ENCODE measurements around the gene SERPINA4.

Gene SERPINA4

DNA sequence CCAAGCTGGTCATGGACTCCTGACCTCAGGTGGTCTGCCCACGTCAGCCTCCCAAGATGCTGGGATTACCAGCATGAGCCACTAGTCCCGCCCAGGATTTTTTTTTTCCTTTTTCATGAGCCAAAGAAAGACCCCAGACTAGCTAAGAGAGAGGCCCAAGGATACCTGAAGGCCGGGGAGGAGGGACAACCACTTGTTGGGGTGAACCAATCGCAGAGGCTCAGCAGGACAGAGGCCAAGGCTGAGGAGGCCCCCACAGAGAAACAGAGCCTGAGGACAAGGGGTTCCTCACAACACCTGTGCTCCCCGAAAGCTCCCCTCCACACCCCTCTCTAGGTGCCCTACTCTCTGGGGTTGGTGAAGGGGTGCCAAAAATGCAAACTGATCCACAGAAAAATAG, 49.9 kb downstream of the SERPINA4 start:
- Histone ChIP-seq H3K4me1 (ENCODE audit: control insufficient read depth in 2 of 2, insufficient read depth in 2 of 2, low read length in 2 of 2) (no peaks in the 10 kb centered on the region), H3K4me3 (ENCODE audit: low read length in 2 of 2) (no peak overlapping the region), H3K27me3 (ENCODE audit: control insufficient read depth in 2 of 2, insufficient read depth in 2 of 2, low read length in 2 of 2) (no peaks in the 10 kb centered on the region), H3K36me3 (ENCODE audit: control insufficient read depth in 2 of 2, insufficient read depth in 2 of 2, low read length in 2 of 2) (no peaks in the 10 kb centered on the region), H3K27ac (ENCODE audit: low read depth in 2 of 2, low read length in 2 of 2) (no peak overlapping the region), H3K9ac (ENCODE audit: low read depth in 1 of 2, low read length in 2 of 2) (no peak overlapping the region), H3K9me3 (ENCODE audit: control insufficient read depth in 2 of 2, low read length in 2 of 2) (no peaks in the 10 kb centered on the region)

DNA sequence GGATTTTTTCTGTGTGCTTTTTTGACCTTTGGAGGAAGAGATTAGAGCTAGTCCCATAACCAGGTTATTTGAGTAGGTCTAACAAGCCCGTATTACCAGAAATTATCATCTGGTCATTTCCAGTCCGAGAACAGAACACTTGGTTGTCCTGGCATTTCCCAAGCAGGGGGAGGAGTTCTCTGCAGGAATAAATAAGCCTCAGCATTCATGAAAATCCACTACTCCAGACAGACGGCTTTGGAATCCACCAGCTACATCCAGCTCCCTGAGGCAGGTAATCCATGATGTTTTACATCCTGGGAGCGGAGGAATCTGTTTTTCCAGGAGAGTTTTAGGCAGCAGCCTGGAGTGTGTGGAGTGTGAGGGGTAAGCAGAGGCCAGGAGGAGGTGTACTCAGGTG, 50.9 kb downstream of the SERPINA4 start, which contains the start of gene SERPINA3:
SERPINA3 (plus strand) TSS at position 218 of the 400 bp plus-strand sequence. CDS start 2,051 bp downstream, outside the sequence.
- no peaks in the 10 kb centered on the region for H3K9me3 ChIP-seq (ENCODE audit: control insufficient read depth in 2 of 2, low read length in 2 of 2)
- H3K36me3 ChIP-seq (ENCODE audit: control insufficient read depth in 2 of 2, insufficient read depth in 2 of 2, low read length in 2 of 2): no peaks in the 10 kb centered on the region
- no peak within 1 kb of the TSS for H3K27ac ChIP-seq (ENCODE audit: low read depth in 2 of 2, low read length in 2 of 2)
- no peaks in the 10 kb centered on the region for H3K27me3 ChIP-seq (ENCODE audit: control insufficient read depth in 2 of 2, insufficient read depth in 2 of 2, low read length in 2 of 2)
- no peak within 1 kb of the TSS for H3K4me3 ChIP-seq (ENCODE audit: low read length in 2 of 2)
- no peak within 1 kb of the TSS for H3K9ac ChIP-seq (ENCODE audit: low read depth in 1 of 2, low read length in 2 of 2)
- H3K4me1 ChIP-seq (ENCODE audit: control insufficient read depth in 2 of 2, insufficient read depth in 2 of 2, low read length in 2 of 2): no peaks in the 10 kb centered on the region

DNA sequence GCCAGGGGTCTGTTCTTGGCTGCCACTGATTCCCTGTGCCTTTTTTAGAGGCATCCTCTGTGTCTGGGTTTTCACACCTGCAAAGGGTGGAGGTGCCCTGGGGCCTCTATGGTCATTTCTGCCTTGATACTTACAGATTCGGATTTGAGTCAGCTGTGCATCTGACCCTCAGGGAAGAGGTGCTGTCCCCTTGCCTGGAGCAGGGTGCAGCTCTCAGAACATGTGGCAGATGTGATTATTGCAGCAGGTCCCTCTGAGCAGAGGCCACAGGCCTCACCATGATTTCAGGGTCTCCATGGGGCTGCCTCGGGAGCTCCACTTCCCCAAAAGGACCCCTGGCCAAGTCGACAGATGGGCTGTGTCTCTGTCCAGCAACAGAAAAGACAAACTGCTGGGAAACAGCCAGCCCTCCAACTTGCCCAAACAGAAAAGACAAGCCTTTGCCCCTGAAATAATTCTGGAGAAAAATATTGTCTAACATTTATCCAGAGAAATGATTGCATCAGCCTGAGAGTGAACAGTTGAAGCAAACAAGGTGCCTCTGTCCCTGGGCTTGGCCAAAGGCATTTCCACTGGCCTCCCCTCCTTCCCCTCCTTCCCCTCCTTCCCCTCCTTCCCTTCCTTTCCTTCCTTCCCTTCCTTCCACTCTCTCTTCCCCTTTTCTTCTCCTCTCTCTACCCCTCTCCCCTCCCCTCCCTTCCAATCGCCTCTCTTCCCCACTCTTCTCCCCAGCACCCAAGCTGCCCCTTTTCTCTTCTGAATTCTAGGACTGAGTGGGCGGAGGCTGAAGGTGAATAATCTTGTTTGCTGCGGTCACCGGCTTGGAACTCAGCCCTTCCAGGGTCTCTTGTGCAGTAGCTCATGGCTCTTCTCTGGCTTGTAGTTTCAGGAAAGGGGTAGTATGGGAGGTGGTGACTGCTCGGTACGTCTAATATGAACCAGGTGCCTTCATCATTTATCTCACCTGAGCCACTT, 51.6 kb downstream of the SERPINA4 start:
- no peak overlapping the region for H3K9ac ChIP-seq (ENCODE audit: low read depth in 1 of 2, low read length in 2 of 2)
- H3K4me1 ChIP-seq (ENCODE audit: control insufficient read depth in 2 of 2, insufficient read depth in 2 of 2, low read length in 2 of 2): no peaks in the 10 kb centered on the region
- H3K36me3 ChIP-seq (ENCODE audit: control insufficient read depth in 2 of 2, insufficient read depth in 2 of 2, low read length in 2 of 2): no peaks in the 10 kb centered on the region
- peaks cover 0 to 4% of the 10 kb centered on the region in 2 donors for H3K9me3 ChIP-seq (ENCODE audit: control insufficient read depth in 2 of 2, low read length in 2 of 2)
- H3K27ac ChIP-seq (ENCODE audit: low read depth in 2 of 2, low read length in 2 of 2): no peak overlapping the region
- no peaks in the 10 kb centered on the region for H3K27me3 ChIP-seq (ENCODE audit: control insufficient read depth in 2 of 2, insufficient read depth in 2 of 2, low read length in 2 of 2)
- H3K4me3 ChIP-seq (ENCODE audit: low read length in 2 of 2): no peak overlapping the region

DNA sequence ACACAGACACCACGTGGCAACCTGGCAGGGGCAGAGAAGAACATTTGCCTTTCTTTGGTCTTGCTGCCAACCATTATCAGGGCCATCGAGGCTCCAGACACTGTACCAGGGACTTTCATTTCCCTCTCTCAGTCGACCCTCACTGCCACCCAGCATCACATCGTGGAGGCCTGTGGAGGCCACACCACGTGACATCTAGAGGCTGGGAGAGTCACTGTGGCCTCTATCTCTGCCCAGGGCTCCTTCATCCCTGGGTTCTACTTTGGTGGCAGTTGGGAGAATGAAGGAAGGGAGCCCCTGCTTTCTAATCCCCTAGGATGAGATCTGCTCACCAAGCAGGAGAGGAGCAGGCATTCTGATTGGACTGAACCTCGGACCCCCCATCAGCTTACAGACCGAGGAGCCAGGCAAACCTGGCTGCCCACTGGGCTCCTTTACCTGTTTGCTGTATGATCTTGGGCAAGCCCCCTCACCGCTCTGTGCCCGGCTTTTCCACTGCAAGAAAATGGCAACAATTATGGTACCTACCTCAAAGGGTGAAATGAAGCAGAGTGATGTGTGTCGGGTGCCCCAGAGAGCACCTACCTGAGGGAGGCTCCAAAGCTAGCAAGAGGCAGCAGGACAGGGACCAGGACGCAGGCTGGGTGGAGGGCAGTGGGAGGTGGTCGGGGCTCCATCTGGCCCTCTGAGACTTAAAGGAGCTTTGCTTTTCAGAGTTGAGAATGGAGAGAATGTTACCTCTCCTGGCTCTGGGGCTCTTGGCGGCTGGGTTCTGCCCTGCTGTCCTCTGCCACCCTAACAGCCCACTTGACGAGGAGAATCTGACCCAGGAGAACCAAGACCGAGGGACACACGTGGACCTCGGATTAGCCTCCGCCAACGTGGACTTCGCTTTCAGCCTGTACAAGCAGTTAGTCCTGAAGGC, 52.7 kb downstream of the SERPINA4 start:
- no peak overlapping the region for H3K4me3 ChIP-seq (ENCODE audit: low read length in 2 of 2)
- H3K27me3 ChIP-seq (ENCODE audit: control insufficient read depth in 2 of 2, insufficient read depth in 2 of 2, low read length in 2 of 2): no peaks in the 10 kb centered on the region
- H3K27ac ChIP-seq (ENCODE audit: low read depth in 2 of 2, low read length in 2 of 2): no peak overlapping the region
- no peak overlapping the region for H3K9ac ChIP-seq (ENCODE audit: low read depth in 1 of 2, low read length in 2 of 2)
- H3K9me3 ChIP-seq (ENCODE audit: control insufficient read depth in 2 of 2, low read length in 2 of 2): peaks cover 0 to 4% of the 10 kb centered on the region in 2 donors
- H3K36me3 ChIP-seq (ENCODE audit: control insufficient read depth in 2 of 2, insufficient read depth in 2 of 2, low read length in 2 of 2): no peaks in the 10 kb centered on the region
- H3K4me1 ChIP-seq (ENCODE audit: control insufficient read depth in 2 of 2, insufficient read depth in 2 of 2, low read length in 2 of 2): no peaks in the 10 kb centered on the region

DNA sequence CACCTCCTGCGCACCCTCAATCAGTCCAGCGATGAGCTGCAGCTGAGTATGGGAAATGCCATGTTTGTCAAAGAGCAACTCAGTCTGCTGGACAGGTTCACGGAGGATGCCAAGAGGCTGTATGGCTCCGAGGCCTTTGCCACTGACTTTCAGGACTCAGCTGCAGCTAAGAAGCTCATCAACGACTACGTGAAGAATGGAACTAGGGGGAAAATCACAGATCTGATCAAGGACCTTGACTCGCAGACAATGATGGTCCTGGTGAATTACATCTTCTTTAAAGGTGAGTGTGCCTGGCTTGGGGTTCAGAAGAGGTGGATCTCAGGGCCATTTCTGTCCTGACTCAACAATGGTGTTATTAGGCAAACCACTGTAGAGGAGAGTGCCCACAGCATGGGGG, 53.6 kb downstream of the SERPINA4 start:
- H3K27me3 ChIP-seq (ENCODE audit: control insufficient read depth in 2 of 2, insufficient read depth in 2 of 2, low read length in 2 of 2): no peaks in the 10 kb centered on the region
- no peak overlapping the region for H3K27ac ChIP-seq (ENCODE audit: low read depth in 2 of 2, low read length in 2 of 2)
- no peaks in the 10 kb centered on the region for H3K36me3 ChIP-seq (ENCODE audit: control insufficient read depth in 2 of 2, insufficient read depth in 2 of 2, low read length in 2 of 2)
- no peak overlapping the region for H3K9ac ChIP-seq (ENCODE audit: low read depth in 1 of 2, low read length in 2 of 2)
- no peaks in the 10 kb centered on the region for H3K4me1 ChIP-seq (ENCODE audit: control insufficient read depth in 2 of 2, insufficient read depth in 2 of 2, low read length in 2 of 2)
- H3K4me3 ChIP-seq (ENCODE audit: low read length in 2 of 2): no peak overlapping the region
- H3K9me3 ChIP-seq (ENCODE audit: control insufficient read depth in 2 of 2, low read length in 2 of 2): peaks cover 0 to 4% of the 10 kb centered on the region in 2 donors

DNA sequence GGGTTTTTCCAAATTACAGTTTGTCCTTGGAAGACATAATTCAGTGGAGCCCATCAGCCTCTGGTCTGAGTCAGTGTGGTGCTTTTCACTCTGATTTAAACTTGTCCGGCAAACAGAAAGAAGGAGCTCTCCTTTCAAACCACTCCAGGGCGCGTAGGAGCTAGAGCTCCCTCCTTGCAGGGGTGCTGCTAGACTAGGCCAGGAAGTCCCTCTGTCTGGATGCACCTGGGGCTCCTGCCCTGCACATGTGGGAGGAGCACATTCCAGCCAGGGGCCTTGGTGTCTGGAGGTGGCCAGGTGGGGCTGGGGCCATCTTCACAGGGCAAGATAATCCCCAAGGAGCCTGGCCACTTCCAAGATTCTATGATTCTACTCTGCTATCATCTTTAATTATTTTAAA, 54.0 kb downstream of the SERPINA4 start:
- no peak overlapping the region for H3K9ac ChIP-seq (ENCODE audit: low read depth in 1 of 2, low read length in 2 of 2)
- H3K4me1 ChIP-seq (ENCODE audit: control insufficient read depth in 2 of 2, insufficient read depth in 2 of 2, low read length in 2 of 2): no peaks in the 10 kb centered on the region
- H3K27ac ChIP-seq (ENCODE audit: low read depth in 2 of 2, low read length in 2 of 2): no peak overlapping the region
- peaks cover 0 to 4% of the 10 kb centered on the region in 2 donors for H3K9me3 ChIP-seq (ENCODE audit: control insufficient read depth in 2 of 2, low read length in 2 of 2)
- no peaks in the 10 kb centered on the region for H3K27me3 ChIP-seq (ENCODE audit: control insufficient read depth in 2 of 2, insufficient read depth in 2 of 2, low read length in 2 of 2)
- H3K4me3 ChIP-seq (ENCODE audit: low read length in 2 of 2): no peak overlapping the region
- no peaks in the 10 kb centered on the region for H3K36me3 ChIP-seq (ENCODE audit: control insufficient read depth in 2 of 2, insufficient read depth in 2 of 2, low read length in 2 of 2)

DNA sequence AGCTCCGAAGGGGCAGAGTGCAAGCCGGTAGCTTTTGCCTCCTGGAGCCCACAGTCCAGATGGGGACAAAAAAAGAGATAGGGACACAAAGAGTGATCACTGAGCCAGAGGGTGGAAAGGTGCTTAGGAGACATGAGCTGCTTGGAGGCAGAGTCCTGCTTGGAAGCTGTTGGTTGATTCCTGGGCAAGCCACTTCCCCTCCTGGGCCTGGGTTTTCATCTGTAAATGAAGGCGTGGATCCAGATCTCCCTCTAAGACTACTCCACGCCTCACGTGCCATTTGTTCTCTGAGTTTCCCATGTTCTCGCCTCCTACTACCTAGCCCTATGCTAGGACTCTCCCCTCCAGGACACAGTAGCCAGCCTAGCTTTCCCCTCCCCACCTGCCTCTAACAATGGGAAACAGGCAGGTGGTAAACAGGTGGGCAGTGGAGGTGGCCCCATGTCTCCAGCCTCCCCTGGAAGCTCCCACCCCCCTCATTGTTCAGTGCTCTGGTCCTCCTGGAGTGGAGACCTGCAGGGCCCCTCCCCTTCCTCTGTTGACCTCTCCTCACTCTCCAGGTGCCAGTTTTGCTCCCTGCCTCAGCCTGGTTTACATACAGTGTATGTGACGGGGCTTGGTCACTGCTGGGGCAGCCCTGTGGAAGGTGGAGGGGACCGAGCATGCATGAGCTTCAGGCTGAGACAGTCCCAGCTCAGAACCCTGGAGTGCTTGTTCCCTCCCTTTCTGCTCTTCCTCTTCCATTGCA, 54.8 kb downstream of the SERPINA4 start:
- Histone ChIP-seq H3K9ac (ENCODE audit: low read depth in 1 of 2, low read length in 2 of 2) (no peak overlapping the region), H3K4me3 (ENCODE audit: low read length in 2 of 2) (no peak overlapping the region), H3K4me1 (ENCODE audit: control insufficient read depth in 2 of 2, insufficient read depth in 2 of 2, low read length in 2 of 2) (no peaks in the 10 kb centered on the region), H3K27ac (ENCODE audit: low read depth in 2 of 2, low read length in 2 of 2) (no peak overlapping the region), H3K27me3 (ENCODE audit: control insufficient read depth in 2 of 2, insufficient read depth in 2 of 2, low read length in 2 of 2) (no peaks in the 10 kb centered on the region), H3K9me3 (ENCODE audit: control insufficient read depth in 2 of 2, low read length in 2 of 2) (peaks cover 0 to 4% of the 10 kb centered on the region in 2 donors), H3K36me3 (ENCODE audit: control insufficient read depth in 2 of 2, insufficient read depth in 2 of 2, low read length in 2 of 2) (no peaks in the 10 kb centered on the region)

DNA sequence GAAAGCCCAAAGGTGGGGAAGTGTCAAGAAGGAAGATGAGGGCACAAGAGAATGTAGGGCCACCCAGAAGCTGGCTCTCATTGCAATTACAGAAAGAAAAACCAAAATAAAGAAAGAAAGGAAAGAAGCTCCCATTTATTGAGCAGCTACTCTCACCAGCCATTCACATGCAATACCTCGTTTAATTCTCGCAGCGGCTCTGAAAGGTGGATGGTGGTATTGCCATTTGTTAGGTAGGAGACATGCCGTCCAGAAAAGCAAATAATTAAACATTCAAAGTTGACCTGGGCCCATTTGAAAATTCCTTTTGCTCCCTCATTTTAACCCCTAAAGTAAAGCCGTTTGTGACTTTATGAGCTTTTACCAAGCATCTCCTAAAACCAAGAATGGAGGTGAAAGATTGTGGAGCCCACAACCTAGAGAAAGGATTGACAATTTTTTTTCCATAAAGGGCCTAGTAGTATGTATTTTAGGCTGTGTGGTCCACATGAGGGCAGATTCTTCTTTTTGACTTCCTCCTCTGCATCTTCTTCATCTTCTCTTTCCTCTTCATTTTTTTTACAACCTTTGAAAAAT, 56.2 kb downstream of the SERPINA4 start:
- H3K9ac ChIP-seq (ENCODE audit: low read depth in 1 of 2, low read length in 2 of 2): no peak overlapping the region
- no peak overlapping the region for H3K27ac ChIP-seq (ENCODE audit: low read depth in 2 of 2, low read length in 2 of 2)
- peaks cover 0 to 4% of the 10 kb centered on the region in 2 donors for H3K9me3 ChIP-seq (ENCODE audit: control insufficient read depth in 2 of 2, low read length in 2 of 2)
- H3K36me3 ChIP-seq (ENCODE audit: control insufficient read depth in 2 of 2, insufficient read depth in 2 of 2, low read length in 2 of 2): no peaks in the 10 kb centered on the region
- H3K4me1 ChIP-seq (ENCODE audit: control insufficient read depth in 2 of 2, insufficient read depth in 2 of 2, low read length in 2 of 2): no peaks in the 10 kb centered on the region
- H3K27me3 ChIP-seq (ENCODE audit: control insufficient read depth in 2 of 2, insufficient read depth in 2 of 2, low read length in 2 of 2): no peaks in the 10 kb centered on the region
- H3K4me3 ChIP-seq (ENCODE audit: low read length in 2 of 2): no peak overlapping the region

DNA sequence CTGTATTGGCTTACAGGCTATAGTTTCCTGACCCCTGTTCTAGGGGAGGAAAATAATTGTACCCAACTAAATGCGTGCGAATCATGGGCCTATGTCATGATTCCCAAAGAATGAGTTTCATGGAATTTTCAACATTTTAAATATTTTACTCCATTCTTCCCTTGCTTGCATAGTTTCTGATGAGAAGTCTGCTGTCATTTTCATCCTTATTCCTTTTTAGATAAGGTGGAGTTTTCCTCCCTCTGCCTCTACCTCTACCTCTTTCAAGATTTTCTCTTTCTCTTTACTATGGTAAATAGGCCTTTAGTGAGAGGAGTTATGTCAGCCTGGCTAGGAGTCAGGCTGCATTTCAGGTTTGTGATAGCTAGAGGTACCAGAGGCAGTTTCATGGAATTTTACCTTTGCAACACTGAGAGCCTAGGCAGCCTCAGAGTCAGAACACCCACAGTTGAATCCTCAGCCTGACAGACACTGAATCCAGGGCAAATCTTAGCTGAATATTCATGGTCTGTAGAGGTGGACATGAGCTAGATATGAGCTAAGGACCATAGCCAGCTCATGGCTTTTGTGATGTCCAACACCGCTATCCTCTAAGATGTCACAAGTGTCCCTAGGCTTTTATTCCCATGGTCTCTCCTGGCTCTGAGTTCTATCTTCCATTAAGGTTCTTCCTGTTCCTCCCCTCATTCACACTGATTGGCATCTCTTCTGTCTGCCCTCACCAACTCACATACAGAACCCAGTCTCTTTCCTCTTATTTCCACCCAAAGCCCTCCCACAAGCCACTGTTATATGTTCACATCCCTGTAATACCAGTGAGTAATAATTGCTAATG, 57.0 kb downstream of the SERPINA4 start:
- Histone ChIP-seq H3K4me1 (ENCODE audit: control insufficient read depth in 2 of 2, insufficient read depth in 2 of 2, low read length in 2 of 2) (no peaks in the 10 kb centered on the region), H3K27ac (ENCODE audit: low read depth in 2 of 2, low read length in 2 of 2) (no peak overlapping the region), H3K9me3 (ENCODE audit: control insufficient read depth in 2 of 2, low read length in 2 of 2) (peaks cover 0 to 4% of the 10 kb centered on the region in 2 donors), H3K36me3 (ENCODE audit: control insufficient read depth in 2 of 2, insufficient read depth in 2 of 2, low read length in 2 of 2) (no peaks in the 10 kb centered on the region), H3K27me3 (ENCODE audit: control insufficient read depth in 2 of 2, insufficient read depth in 2 of 2, low read length in 2 of 2) (no peaks in the 10 kb centered on the region), H3K4me3 (ENCODE audit: low read length in 2 of 2) (no peak overlapping the region), H3K9ac (ENCODE audit: low read depth in 1 of 2, low read length in 2 of 2) (no peak overlapping the region)

Data from mucosa of rectum (tissue), 2 donors.